Fibroblast of peridontal ligament (primary cell): ENCODE measurements around the gene BMAL1.
"Not testable (repeated sequence)": the region's sequence is repeated elsewhere in the genome, so short reads cannot be mapped to it uniquely, and the experiment has no call there.

Source experiments
- DNase-seq: peaks from one replicate; pipeline ENCODE4 v3.0.0-alpha.2; 2010; ENCODE audit errors: extremely low read depth

Gene BMAL1

GRCh38 chr11:13382751-13383150 lies 105.2 kb downstream of the BMAL1 start:
- no peak for DNase-seq

GRCh38 chr11:13384908-13385640 lies 107.5 kb downstream of the BMAL1 start:
- peak; percentile 69 for DNase-seq

- DNase-seq, result no peak
These were observed 109.0 kb downstream of the BMAL1 start for GRCh38 chr11:13386567-13386966.

DNA sequence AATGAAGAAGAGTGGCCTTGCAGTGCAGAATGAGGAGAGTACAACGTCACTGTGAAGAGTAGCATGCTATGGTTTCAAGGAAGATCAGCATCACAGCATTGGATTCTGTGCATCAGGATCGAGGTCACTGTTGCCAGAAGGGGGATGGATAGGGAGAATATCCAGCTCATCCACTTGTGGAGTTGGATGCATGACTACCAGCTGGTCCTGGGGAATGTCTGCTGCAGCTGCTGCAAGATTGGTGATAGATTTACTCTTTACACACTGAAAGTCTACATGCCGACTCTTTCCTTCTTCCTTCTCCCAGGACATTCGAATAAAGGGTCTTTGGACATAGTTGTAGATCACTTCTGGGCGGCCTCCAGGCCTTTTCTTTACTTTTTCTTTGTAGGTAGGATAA lies 111.2 kb downstream of the BMAL1 start:
- DNase-seq, result no peak

DNA sequence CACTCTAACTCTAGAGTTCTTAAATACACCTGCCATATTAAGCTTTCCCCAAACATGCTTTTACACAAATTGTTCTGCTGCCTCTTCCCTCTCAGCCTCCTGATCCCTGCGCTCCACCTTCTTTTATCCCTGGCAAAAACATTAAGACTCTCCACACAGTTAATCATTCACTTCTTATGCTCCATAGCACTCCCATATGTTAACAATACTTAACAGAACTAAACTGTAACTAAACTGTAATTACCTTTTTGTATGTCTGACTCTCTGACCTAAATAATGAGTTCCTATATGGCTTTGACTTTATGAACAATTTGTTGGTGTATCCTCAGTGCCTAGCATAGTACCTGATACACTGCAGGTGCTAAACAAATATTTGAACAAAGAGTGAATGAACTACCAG lies 113.6 kb downstream of the BMAL1 start:
- DNase-seq, result no peak

GRCh38 chr11:13398335-13398734 lies 120.7 kb downstream of the BMAL1 start:
- DNase-seq, result not testable (repeated sequence)

- no peak for DNase-seq
These were observed 127.6 kb downstream of the BMAL1 start for GRCh38 chr11:13405220-13405619.

- DNase-seq, result no peak
These were observed 137.6 kb downstream of the BMAL1 start for GRCh38 chr11:13415201-13415600.

DNA sequence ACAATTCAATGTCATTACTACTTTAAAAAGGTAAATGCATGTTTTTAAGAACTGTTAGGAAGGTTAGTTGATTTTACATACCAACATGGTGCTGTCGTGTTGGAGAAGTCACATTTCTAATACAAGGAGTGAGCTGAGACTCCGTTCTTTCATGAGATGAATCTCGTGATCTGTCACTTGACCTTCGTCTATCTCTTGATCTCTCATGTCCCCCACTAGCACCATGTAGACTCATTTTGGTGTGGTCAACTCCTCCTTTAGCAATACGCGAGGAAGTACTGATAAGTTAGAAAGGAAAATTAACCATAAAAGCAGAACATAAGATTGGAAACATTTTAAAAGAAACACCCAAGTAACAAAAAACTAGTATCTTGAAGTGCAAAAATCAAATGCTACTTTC lies 144.0 kb downstream of the BMAL1 start:
- no peak for DNase-seq

- no peak for DNase-seq
These were observed 145.8 kb downstream of the BMAL1 start for GRCh38 chr11:13423372-13423771.

- no peak for DNase-seq
These were observed 149.8 kb downstream of the BMAL1 start for GRCh38 chr11:13427440-13427839.

- no peak for DNase-seq
These were observed 151.7 kb downstream of the BMAL1 start for GRCh38 chr11:13429288-13429687.

DNA sequence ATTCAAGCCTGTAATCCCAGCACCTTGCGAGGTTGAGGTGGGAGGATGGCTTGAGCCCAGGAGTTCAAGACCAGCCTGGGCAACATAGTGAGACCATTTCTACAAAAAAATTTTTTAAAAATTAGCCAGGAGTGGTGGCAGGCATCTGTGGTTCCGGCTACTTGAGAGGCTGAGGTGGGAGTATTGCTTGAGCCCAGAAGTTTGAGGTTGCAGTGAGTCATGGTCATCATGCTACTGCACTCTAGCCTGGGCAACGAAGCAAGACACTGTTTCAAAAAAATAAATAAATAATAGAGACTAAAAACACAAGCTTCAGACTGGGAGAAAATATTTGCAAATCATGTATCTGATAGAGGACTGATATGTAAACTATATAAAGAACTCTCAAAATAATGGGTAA lies 152.2 kb downstream of the BMAL1 start:
- no peak for DNase-seq

DNA sequence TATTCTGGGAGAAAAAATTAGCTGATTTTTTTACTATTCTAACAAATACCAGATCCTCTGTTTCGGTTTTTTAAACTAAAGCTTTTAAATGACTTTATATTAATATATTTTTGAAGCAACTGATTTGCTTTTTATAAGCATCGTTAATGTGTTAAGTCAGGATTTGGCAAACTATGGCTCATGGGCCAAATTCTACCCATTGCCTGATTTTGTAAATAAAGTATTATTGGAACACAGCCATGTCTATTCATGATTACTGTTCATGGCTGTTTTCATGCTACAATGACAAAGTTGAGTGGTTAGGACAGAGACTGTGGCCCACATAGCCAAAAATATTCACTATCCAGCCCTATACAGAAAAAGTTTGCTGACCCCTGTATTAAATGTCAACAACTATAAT lies 155.8 kb downstream of the BMAL1 start:
- no peak for DNase-seq

- DNase-seq, result peak; percentile 15
These were observed 156.9 kb downstream of the BMAL1 start for GRCh38 chr11:13434247-13435205.

GRCh38 chr11:13436836-13437235 lies 159.2 kb downstream of the BMAL1 start:
- DNase-seq, result not testable (repeated sequence)
